ENCODE data around the gene STK10. TPM values are rescaled to one million over a fixed set of nuclear protein-coding genes. Genes with fewer than 3 reads are reported as not detected.

The STK10 gene
- total RNA-seq, 3 donors from 2014 or later (not counting 1 experiment from before 2014, with no cell fraction given) = 705 to 879 (median 783) TPM

DNA sequence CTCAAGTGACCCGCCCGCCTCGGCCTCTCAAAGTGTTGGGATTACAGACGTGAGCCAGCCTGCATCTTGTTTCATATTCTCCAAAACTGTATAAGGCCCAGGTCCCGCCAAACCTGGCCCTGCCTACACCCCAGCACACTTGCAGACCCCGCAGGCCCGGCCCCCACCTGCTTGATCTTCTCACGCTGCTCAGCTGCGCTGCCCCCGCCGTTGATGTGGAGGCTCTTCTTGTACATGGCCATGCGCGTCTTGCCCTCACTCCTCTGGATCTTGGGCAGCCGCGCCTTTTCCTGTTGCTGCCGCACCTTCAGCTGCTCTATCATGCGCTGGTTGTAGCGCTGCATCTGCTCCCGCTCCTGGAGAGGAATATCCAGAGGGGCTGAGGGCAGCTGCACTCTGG lies 132.6 kb downstream of the STK10 start:
- no peaks in the 10 kb centered on the region for H3K9me3 Mint-ChIP-seq
- WGBS (ENCODE audit: insufficient coverage) = 94% methylated on average over 19 of the region's 19 CpGs
- H3K27ac Mint-ChIP-seq = peak overlapping the region; percentile 2 to 87
- ATAC-seq = no peak
- peaks cover 14 to 36% of the 10 kb centered on the region in 2 donors for H3K4me1 Mint-ChIP-seq
- intact Hi-C loops (cut with micrococcal nuclease) = loop anchor here (5.0 kb wide), 1 partner anchor 148 kb away; no protein-coding TSS in a partner anchor
- Histone ChIP-seq H3K4me3 (ENCODE audit: low read length) (no peak overlapping the region), H3K27me3 (ENCODE audit: control insufficient read depth, insufficient read depth, low read length) (no peaks in the 10 kb centered on the region), H3K27ac (ENCODE audit: low read length) (no peak overlapping the region), H3K4me1 (ENCODE audit: control insufficient read depth, insufficient read depth, low read length) (no peaks in the 10 kb centered on the region), H3K9me3 (ENCODE audit: control insufficient read depth, insufficient read depth, low read length) (no peaks in the 10 kb centered on the region), H3K36me3 (ENCODE audit: control insufficient read depth, insufficient read depth, low read length) (peaks cover 91% of the 10 kb centered on the region)
- TF ChIP-seq, protein P1, sequence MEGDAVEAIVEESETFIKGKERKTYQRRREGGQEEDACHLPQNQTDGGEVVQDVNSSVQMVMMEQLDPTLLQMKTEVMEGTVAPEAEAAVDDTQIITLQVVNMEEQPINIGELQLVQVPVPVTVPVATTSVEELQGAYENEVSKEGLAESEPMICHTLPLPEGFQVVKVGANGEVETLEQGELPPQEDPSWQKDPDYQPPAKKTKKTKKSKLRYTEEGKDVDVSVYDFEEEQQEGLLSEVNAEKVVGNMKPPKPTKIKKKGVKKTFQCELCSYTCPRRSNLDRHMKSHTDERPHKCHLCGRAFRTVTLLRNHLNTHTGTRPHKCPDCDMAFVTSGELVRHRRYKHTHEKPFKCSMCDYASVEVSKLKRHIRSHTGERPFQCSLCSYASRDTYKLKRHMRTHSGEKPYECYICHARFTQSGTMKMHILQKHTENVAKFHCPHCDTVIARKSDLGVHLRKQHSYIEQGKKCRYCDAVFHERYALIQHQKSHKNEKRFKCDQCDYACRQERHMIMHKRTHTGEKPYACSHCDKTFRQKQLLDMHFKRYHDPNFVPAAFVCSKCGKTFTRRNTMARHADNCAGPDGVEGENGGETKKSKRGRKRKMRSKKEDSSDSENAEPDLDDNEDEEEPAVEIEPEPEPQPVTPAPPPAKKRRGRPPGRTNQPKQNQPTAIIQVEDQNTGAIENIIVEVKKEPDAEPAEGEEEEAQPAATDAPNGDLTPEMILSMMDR (IDR thresholded peaks at IDR 0.05) = no peak
- no peak for DNase-seq
- peaks cover 35% of the 10 kb centered on the region for H3K36me3 Mint-ChIP-seq
- peak overlapping the region; percentile 33 for H3K4me3 Mint-ChIP-seq
- no peaks in the 10 kb centered on the region for H3K27me3 Mint-ChIP-seq (ENCODE audit: low read depth in 2 of 2)

DNA sequence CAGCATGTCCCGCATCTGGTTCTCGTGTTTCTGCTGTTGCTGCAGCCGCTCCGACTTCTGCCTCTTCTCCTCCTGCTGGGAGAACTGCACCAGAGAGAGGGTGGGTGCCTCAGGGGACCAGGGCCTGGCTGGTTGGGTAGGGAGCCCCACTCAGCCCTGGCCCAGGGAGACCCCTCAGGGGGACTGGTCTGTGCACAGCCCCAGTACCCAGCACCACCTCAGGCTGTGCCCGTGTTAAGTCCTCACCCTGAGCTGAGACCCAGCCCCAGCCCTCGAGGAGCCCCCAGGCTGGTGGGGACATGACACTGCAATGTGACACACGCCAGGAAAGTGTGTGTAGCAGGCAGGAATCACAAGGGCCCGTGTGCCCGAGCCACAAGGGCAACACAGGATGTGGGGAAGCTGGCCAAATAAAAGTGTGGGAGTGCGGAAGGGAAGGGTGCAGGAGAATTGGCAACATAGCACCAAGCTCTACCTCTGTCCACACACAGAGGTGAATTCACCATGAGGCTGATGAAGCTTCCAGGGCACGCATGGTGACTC lies 133.3 kb downstream of the STK10 start:
- H3K4me1 Mint-ChIP-seq = peaks cover 13 to 29% of the 10 kb centered on the region in 2 donors
- Histone ChIP-seq H3K9me3 (ENCODE audit: control insufficient read depth, insufficient read depth, low read length) (no peaks in the 10 kb centered on the region), H3K4me3 (ENCODE audit: low read length) (no peak overlapping the region), H3K36me3 (ENCODE audit: control insufficient read depth, insufficient read depth, low read length) (peaks cover 90% of the 10 kb centered on the region), H3K4me1 (ENCODE audit: control insufficient read depth, insufficient read depth, low read length) (no peaks in the 10 kb centered on the region), H3K27ac (ENCODE audit: low read length) (no peak overlapping the region), H3K27me3 (ENCODE audit: control insufficient read depth, insufficient read depth, low read length) (no peaks in the 10 kb centered on the region)
- 83% methylated on average over 11 of the region's 11 CpGs for WGBS (ENCODE audit: insufficient coverage)
- ATAC-seq = peak in 1 of 3 donors; percentile 18
- H3K27ac Mint-ChIP-seq = peak overlapping the region; percentile 45 to 87
- H3K4me3 Mint-ChIP-seq = no peak overlapping the region
- no peaks in the 10 kb centered on the region for H3K9me3 Mint-ChIP-seq
- intact Hi-C loops (cut with micrococcal nuclease) = loop anchor here (5.0 kb wide), 1 partner anchor 147 kb away; no protein-coding TSS in a partner anchor
- TF ChIP-seq, protein P1 (IDR thresholded peaks at IDR 0.05) = no peak
- H3K36me3 Mint-ChIP-seq = peaks cover 27% of the 10 kb centered on the region
- no peaks in the 10 kb centered on the region for H3K27me3 Mint-ChIP-seq (ENCODE audit: low read depth in 2 of 2)
- no peak for DNase-seq

- Mint-ChIP-seq H3K27me3 (ENCODE audit: low read depth in 2 of 2) (no peaks in the 10 kb centered on the region), H3K4me3 (no peak overlapping the region), H3K4me1 (peaks cover 23 to 39% of the 10 kb centered on the region in 2 donors), H3K36me3 (peaks cover 38% of the 10 kb centered on the region), H3K27ac (peak overlapping the region in 1 of 2 donors; percentile 87), H3K9me3 (no peaks in the 10 kb centered on the region)
- 97% methylated on average over 18 of the region's 19 CpGs for WGBS (ENCODE audit: insufficient coverage)
- Histone ChIP-seq H3K4me3 (ENCODE audit: low read length) (no peak overlapping the region), H3K27me3 (ENCODE audit: control insufficient read depth, insufficient read depth, low read length) (no peaks in the 10 kb centered on the region), H3K27ac (ENCODE audit: low read length) (no peak overlapping the region), H3K4me1 (ENCODE audit: control insufficient read depth, insufficient read depth, low read length) (no peaks in the 10 kb centered on the region), H3K36me3 (ENCODE audit: control insufficient read depth, insufficient read depth, low read length) (peaks cover 93% of the 10 kb centered on the region), H3K9me3 (ENCODE audit: control insufficient read depth, insufficient read depth, low read length) (no peaks in the 10 kb centered on the region)
- DNase-seq (no peak), ATAC-seq (no peak)
- intact Hi-C loops (cut with micrococcal nuclease) = no loop called here
- TF ChIP-seq, protein P1 (IDR thresholded peaks at IDR 0.05) = no peak
These were observed 135.4 kb downstream of the STK10 start for GRCh38 chr5:172052450-172053236.
